ENCODE measurements around the gene FGFRL1. TPM values are rescaled to one million over a fixed set of nuclear protein-coding genes. Genes with fewer than 3 reads are reported as not detected.

The FGFRL1 gene
- total and polyA plus RNA-seq, 2 of the 13 experiments (the other 11 are each of a cell fraction or from before 2014, with no cell fraction given): 19.1 to 30.6 TPM

DNA sequence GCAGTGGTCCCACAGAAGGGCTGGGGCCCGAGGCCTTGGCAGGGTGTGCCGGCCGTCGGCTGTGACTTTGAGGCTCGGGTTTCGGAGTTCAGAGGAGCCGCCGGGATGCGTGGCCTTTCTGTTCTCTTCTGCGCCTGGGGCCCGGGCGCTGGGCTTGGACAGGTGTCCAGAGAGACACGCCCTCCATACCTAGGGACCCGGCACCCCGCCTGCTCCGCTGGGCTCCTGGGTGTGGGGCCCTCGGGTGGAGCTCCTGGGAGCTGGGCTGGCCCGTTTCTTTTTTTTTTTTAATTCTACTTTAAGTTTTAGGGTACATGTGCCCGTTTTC is 11.3 kb downstream of the FGFRL1 start:
- ChIA-PET CTCF (ENCODE audit: low intra/inter-chr PET ratio, low total read pairs) (no interaction called here), POLR2A (no interaction called here)
- in situ Hi-C loops (cut with HindIII; ENCODE audit: extremely low pct_ligation_motif_present, low pct_unique_long_range_greater_than_20kb) (no loop called here), intact Hi-C loops (cut with micrococcal nuclease; ENCODE audit: unreplicated experiment) (no loop called here)
- Histone ChIP-seq H3K36me3 (replicated peaks in 1 of 2; ENCODE audit: control insufficient read depth in 1 of 2, insufficient read depth in 2 of 2, low read length in 2 of 2) (peaks cover 8 to 12% of the 10 kb centered on the region in 2 experiments; a peak in 4 of 5 replicates), H3K4me3 (replicated peaks in 1 of 3; ENCODE audit: insufficient read depth in 1 of 3, low read depth in 2 of 3, low read length in 3 of 3) (no peak overlapping the region), H3K27me3 (ENCODE audit: control insufficient read depth in 1 of 2, insufficient read depth in 2 of 2, low read length in 2 of 2) (no peaks in the 10 kb centered on the region), H3K9me3 (ENCODE audit: low read length) (no peaks in the 10 kb centered on the region), H4K20me1 (ENCODE audit: insufficient read depth, low read length) (no peaks in the 10 kb centered on the region), H3K79me2 (ENCODE audit: insufficient read depth, low read length) (no peaks in the 10 kb centered on the region), H3K9ac (ENCODE audit: insufficient read depth, low read depth, low read length) (no peak overlapping the region), H3K27ac (ENCODE audit: extremely low read length, insufficient read depth, low read length) (no peak overlapping the region), H3K4me2 (ENCODE audit: low read depth, low read length) (no peak overlapping the region), H3K4me1 (ENCODE audit: insufficient read depth, low read length) (peaks cover 5% of the 10 kb centered on the region), H2AFZ (ENCODE audit: low read length) (no peak overlapping the region)
- BruUV-seq (replicated peaks): no TSS peak
- ATAC-seq (no peak), FAIRE-seq (no peak), DNase-seq (ENCODE audit: low spot score) (no peak)
- TF ChIP-seq RELA (CRISPR knock-in tag; IDR thresholded peaks at IDR 0.05): no peak
- TF ChIP-seq ZNF572 (CRISPR knock-in tag; IDR thresholded peaks at IDR 0.05): no peak
- TF ChIP-seq ZNF777 (CRISPR knock-in tag; IDR thresholded peaks at IDR 0.05): no peak
- TF ChIP-seq, protein P1, sequence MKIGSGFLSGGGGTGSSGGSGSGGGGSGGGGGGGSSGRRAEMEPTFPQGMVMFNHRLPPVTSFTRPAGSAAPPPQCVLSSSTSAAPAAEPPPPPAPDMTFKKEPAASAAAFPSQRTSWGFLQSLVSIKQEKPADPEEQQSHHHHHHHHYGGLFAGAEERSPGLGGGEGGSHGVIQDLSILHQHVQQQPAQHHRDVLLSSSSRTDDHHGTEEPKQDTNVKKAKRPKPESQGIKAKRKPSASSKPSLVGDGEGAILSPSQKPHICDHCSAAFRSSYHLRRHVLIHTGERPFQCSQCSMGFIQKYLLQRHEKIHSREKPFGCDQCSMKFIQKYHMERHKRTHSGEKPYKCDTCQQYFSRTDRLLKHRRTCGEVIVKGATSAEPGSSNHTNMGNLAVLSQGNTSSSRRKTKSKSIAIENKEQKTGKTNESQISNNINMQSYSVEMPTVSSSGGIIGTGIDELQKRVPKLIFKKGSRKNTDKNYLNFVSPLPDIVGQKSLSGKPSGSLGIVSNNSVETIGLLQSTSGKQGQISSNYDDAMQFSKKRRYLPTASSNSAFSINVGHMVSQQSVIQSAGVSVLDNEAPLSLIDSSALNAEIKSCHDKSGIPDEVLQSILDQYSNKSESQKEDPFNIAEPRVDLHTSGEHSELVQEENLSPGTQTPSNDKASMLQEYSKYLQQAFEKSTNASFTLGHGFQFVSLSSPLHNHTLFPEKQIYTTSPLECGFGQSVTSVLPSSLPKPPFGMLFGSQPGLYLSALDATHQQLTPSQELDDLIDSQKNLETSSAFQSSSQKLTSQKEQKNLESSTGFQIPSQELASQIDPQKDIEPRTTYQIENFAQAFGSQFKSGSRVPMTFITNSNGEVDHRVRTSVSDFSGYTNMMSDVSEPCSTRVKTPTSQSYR (CRISPR knock-in tag; IDR thresholded peaks at IDR 0.05; ENCODE audit: borderline replicate concordance): no peak
- TF ChIP-seq ZBTB20 (CRISPR knock-in tag; IDR thresholded peaks at IDR 0.05; ENCODE audit: borderline replicate concordance, low read depth): no peak
- TF ChIP-seq HOXA9 (CRISPR knock-in tag; IDR thresholded peaks at IDR 0.05; ENCODE audit: borderline replicate concordance): no peak
- TF ChIP-seq ZNF44 (CRISPR knock-in tag; IDR thresholded peaks at IDR 0.05): no peak
- TF ChIP-seq, protein P2, sequence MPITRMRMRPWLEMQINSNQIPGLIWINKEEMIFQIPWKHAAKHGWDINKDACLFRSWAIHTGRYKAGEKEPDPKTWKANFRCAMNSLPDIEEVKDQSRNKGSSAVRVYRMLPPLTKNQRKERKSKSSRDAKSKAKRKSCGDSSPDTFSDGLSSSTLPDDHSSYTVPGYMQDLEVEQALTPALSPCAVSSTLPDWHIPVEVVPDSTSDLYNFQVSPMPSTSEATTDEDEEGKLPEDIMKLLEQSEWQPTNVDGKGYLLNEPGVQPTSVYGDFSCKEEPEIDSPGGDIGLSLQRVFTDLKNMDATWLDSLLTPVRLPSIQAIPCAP (CRISPR knock-in tag; IDR thresholded peaks at IDR 0.05; ENCODE audit: low read depth): no peak
- TF ChIP-seq PHF21A (CRISPR knock-in tag; IDR thresholded peaks at IDR 0.05): no peak
- TF ChIP-seq NFYC (CRISPR knock-in tag; IDR thresholded peaks at IDR 0.05): no peak
- TF ChIP-seq, protein P3, sequence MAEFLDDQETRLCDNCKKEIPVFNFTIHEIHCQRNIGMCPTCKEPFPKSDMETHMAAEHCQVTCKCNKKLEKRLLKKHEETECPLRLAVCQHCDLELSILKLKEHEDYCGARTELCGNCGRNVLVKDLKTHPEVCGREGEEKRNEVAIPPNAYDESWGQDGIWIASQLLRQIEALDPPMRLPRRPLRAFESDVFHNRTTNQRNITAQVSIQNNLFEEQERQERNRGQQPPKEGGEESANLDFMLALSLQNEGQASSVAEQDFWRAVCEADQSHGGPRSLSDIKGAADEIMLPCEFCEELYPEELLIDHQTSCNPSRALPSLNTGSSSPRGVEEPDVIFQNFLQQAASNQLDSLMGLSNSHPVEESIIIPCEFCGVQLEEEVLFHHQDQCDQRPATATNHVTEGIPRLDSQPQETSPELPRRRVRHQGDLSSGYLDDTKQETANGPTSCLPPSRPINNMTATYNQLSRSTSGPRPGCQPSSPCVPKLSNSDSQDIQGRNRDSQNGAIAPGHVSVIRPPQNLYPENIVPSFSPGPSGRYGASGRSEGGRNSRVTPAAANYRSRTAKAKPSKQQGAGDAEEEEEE (CRISPR knock-in tag; IDR thresholded peaks at IDR 0.05; ENCODE audit: borderline replicate concordance): no peak
- WGBS (ENCODE audit: low lambda C conversion rate): 97% methylated on average over 6 of the region's 19 CpGs

Data from HepG2 (cell line).